ENCODE data around the gene ZC3H4. TPM values are rescaled to one million over a fixed set of nuclear protein-coding genes. Genes with fewer than 3 reads are reported as not detected.
A peak's percentile ranks its signal among the peaks of the same experiment; 100 is the strongest.

ZC3H4 gene
- total and polyA plus RNA-seq, 9 of the 15 experiments (the other 6 are each of a cell fraction or from before 2014, with no cell fraction given), result 2.2 to 75.6 (median 18.3) TPM

GRCh38 chr19:47021536-47022139, 91.9 kb downstream of the ZC3H4 start (continued):
- peak; percentile 71 for TF ChIP-seq CHD4 (IDR thresholded peaks at IDR 0.05; ENCODE audit: insufficient read depth, insufficient replicate concordance, low read depth, low read length, poor library complexity, severe bottlenecking)
- TF ChIP-seq WHSC1 (IDR thresholded peaks at IDR 0.05; ENCODE audit: low read length), result no peak
- TF ChIP-seq PCBP1 (IDR thresholded peaks at IDR 0.05; ENCODE audit: low read depth, low read length, poor library complexity, severe bottlenecking), result peak; percentile 45
- TF ChIP-seq ZNF174 (CRISPR knock-in tag; IDR thresholded peaks at IDR 0.05), result no peak
- TF ChIP-seq EGR1 (conservative IDR thresholded peaks at IDR 0.05), result no peak
- TF ChIP-seq TOE1 (IDR thresholded peaks at IDR 0.05; ENCODE audit: borderline replicate concordance), result no peak
- TF ChIP-seq TOE1 (CRISPR knock-in tag; IDR thresholded peaks at IDR 0.05; ENCODE audit: borderline replicate concordance, low read depth), result no peak
- peak; percentile 97 for TF ChIP-seq ZFP36 (IDR thresholded peaks at IDR 0.05; ENCODE audit: low read depth, low read length, partially characterized antibody)
- TF ChIP-seq ZHX1 (conservative IDR thresholded peaks at IDR 0.05; ENCODE audit: low read length), result no peak
- TF ChIP-seq SMAD1 (IDR thresholded peaks at IDR 0.05; ENCODE audit: low read depth, low read length, partially characterized antibody), result no peak
- peak in 1 of 2 experiments; percentile 53; a peak in 3 of 4 replicates for TF ChIP-seq KDM1A (IDR thresholded peaks at IDR 0.05)
- TF ChIP-seq HDAC1 (IDR thresholded peaks at IDR 0.05), result no peak
- no peak for TF ChIP-seq MLX (CRISPR knock-in tag; conservative IDR thresholded peaks at IDR 0.05)
- peak; percentile 96 for TF ChIP-seq RBM25 (IDR thresholded peaks at IDR 0.05; ENCODE audit: low read depth, low read length, severe bottlenecking)
- TF ChIP-seq ZMIZ1 (IDR thresholded peaks at IDR 0.05; ENCODE audit: low read depth in 2 of 2, low read length in 2 of 2), result no peak
- no peak for TF ChIP-seq KLF6 (CRISPR knock-in tag; IDR thresholded peaks at IDR 0.05; ENCODE audit: borderline replicate concordance)
- no peak for TF ChIP-seq CHD2 (IDR thresholded peaks at IDR 0.05; ENCODE audit: low read depth, low read length)
- peak; percentile 22; the same call in 1 of the 2 replicates for TF ChIP-seq NR2C2 (CRISPR knock-in tag; IDR thresholded peaks at IDR 0.05)
- no peak for TF ChIP-seq NR2C2 (tag; IDR thresholded peaks at IDR 0.05)
- no peak for TF ChIP-seq ZNF23 (CRISPR knock-in tag; IDR thresholded peaks at IDR 0.05)
